ENCODE results near the gene CLCNKB.

CLCNKB gene

GRCh38 chr1:16099412-16099811 is 55.8 kb downstream of the CLCNKB start:
- TF ChIP-seq FOXP2 (optimal IDR thresholded peaks at IDR 0.05; ENCODE audit: control extremely low read depth, extremely low read length, insufficient read depth) (no peak), EZH2 (IDR thresholded peaks at IDR 0.05) (no peak), POLR2AphosphoS5 (IDR thresholded peaks at IDR 0.05; ENCODE audit: borderline replicate concordance, low read depth, low read length) (no peak)
- DNase-seq (ENCODE audit: low read depth, low spot score) = no peak
- H3K36me3 ChIP-seq (ENCODE audit: insufficient read depth, low read length) = no peaks in the 10 kb centered on the region

DNA sequence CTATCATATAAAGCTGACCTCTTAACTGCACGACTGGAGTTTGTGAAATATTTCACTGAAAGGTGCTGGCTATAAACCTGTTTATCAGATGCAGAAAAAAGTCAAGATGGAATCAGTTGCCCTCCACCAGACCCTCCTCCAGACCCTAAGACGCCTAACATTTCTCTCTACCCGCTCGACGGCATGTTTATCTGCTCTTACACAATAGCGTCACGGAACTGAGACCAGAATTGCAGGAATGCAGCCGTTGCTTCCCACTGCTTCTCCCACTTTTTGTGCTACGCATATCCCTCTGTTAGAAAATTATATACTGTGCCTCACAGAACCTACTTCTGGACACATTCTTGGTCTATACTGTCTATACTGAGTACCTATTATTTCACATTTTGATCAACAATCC is 58.0 kb downstream of the CLCNKB start:
- Histone ChIP-seq H3K36me3 (ENCODE audit: insufficient read depth, low read length) (no peaks in the 10 kb centered on the region), H3K9ac (ENCODE audit: insufficient read length) (no peak overlapping the region), H3K27ac (no peak overlapping the region), H3K4me3 (no peak overlapping the region), H3K9me3 (ENCODE audit: low read depth, low read length) (no peaks in the 10 kb centered on the region)
- TF ChIP-seq POLR2AphosphoS5 (IDR thresholded peaks at IDR 0.05; ENCODE audit: borderline replicate concordance, low read depth, low read length) (no peak), FOXP2 (optimal IDR thresholded peaks at IDR 0.05; ENCODE audit: control extremely low read depth, extremely low read length, insufficient read depth) (no peak), EZH2 (IDR thresholded peaks at IDR 0.05) (no peak)
- no peak for DNase-seq (ENCODE audit: low read depth, low spot score)

More at GRCh38 chr1:16099412-16099811, 55.8 kb downstream of the CLCNKB start:
- Histone ChIP-seq H3K4me3 (no peak overlapping the region), H3K9me3 (ENCODE audit: low read depth, low read length) (no peaks in the 10 kb centered on the region), H3K27ac (no peak overlapping the region), H3K9ac (ENCODE audit: insufficient read length) (no peak overlapping the region)

Data from SK-N-MC (cell line).